NCI-H2171 (cell line): ENCODE measurements around the gene TRPM3.
A peak's percentile ranks its signal among the peaks of the same experiment; 100 is the strongest.

Experiments
- DNase-seq: peaks from one replicate; lab custom pipeline; 2025; lab: John Stamatoyannopoulos, UW

Gene TRPM3

GRCh38 chr9:70511858-70512257, 609.6 kb downstream of the TRPM3 start:
- no peak for DNase-seq

GRCh38 chr9:70510157-70510770, 611.2 kb downstream of the TRPM3 start:
- peak; percentile 5 for DNase-seq

DNA sequence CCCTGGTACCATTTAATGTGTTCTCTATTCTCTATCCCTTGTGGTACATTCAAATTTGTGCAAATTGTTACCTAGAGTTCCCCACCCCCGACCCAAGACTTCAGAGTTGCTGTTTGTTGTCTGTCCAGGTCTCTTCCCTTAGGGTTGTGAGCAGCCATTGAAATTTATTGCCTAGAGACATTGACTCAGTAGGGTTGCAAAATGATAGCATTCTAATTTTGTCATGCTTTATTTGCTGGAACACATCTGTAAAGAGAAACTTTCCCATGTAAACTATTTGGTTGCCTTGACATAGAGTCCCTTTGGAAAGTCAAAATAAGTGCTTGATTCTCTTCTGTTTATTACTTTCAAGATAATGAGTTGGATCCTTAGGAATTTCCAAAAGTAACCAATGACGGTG, 615.3 kb downstream of the TRPM3 start:
- DNase-seq = no peak

DNA sequence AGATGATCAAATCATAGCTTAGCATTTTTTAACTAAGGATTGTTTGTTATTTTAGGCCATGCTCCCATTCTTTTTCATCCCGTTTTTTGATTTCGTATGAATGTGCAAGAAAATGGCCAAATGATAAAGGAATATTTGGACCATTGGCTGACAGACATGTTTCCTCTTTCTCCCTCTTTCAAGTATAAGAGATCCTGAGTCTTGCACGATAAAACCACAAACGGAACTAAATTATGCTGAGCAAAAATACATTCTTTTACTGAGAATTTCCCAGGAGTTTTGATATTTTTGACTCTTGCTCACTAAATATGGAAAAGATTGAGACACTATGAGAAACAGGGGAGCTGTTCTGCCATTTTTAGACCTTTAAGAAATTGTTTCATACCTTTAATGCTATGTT, 616.6 kb downstream of the TRPM3 start:
- no peak for DNase-seq

DNA sequence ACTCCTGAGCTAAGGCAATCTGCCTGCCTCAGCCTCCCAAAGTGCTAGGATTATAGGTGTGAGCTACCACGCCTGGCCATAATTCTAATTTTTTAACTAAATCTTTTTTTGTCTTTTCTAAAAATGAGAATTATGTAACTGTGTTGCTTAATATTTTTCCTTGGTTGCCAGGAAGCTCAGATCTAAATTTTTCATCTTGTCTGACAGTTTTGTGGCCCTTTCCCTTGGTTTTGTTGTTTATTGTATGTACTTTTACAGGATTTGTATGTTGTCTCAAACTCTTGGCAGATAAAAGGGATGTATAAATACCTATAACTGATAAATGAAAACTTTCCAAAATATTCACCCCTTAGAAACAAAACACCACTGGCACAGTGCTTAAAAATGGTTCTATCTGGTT, 618.7 kb downstream of the TRPM3 start:
- no peak for DNase-seq

GRCh38 chr9:70500793-70501192, 620.6 kb downstream of the TRPM3 start:
- DNase-seq = no peak

GRCh38 chr9:70499621-70500020, 621.8 kb downstream of the TRPM3 start:
- no peak for DNase-seq

GRCh38 chr9:70498866-70499265, 622.6 kb downstream of the TRPM3 start:
- DNase-seq = no peak

DNA sequence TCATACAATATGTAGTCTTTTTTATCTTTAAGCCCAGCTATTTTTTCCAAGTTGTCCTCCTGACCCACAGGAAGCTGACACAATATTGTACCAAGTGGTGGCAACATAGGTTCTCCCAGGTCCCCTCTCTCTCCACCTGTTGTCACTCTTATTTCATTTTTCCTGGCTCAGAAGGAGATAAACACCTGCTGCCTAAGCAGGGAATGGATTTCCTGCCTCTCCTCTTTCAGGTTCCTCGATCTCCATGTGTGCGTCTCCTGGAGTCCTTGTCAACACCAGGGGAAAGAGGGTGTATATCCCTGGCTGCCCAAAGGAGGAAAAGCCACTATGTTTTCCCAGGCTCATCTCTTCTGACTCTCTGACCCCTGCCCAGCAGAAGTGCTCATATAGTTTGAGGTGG, 625.2 kb downstream of the TRPM3 start:
- DNase-seq = no peak

DNA sequence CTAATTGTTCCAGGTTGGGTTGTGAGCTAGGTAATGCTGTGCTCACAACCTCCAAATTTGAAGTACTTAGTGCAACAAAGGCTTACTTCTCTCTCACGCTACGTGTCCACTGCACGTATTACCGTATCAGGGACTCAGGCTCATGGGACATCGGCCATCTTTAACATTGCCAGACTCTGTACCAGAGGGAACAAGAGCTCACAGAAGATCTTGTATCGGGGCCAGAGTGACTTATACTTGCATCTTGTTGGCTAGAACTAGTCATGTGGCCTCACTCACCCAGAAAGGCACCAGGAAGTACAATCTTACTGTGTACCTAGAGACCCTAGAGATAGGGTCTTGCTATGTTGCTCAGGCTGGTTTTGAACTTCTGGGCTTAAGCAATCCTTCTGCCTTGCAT, 625.9 kb downstream of the TRPM3 start:
- no peak for DNase-seq

DNA sequence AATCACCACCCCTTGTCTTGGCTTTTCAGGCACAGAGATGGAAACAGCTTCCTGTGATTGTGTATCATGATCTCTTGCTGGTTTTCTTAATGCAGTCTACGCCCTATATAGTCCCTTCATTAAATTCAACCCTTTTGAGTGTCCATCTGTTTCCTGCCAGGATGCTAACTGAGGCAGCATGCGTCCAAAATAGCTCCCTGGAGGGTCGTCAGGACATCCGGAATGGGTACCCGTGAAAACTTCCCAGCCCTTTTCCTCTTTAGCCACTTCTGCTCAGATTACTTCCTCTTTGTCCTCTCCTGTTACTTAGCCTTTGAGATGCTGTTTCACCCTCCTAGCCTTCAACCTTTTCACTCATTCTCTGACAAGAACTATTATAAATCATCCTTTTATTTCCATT, 627.2 kb downstream of the TRPM3 start:
- DNase-seq = no peak

DNA sequence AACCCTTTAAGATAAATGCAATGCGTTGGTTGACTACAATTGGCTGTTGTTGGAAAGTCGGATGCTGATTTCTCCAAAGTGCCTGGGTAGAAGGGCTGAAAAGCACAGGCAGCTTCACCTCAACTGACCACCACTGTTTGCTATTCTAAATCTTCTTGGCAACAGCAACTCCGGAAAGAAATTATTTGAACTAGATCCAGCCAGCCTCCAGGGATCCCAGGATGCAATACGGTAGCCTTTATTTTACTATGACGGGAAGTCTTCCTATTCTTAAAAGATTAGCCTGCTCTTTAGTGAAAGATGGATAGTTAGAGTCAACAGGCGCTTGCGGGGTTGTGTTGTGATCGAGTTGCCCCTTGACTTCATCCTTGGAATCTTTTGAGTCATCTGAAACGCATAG, 628.4 kb downstream of the TRPM3 start:
- DNase-seq = no peak

DNA sequence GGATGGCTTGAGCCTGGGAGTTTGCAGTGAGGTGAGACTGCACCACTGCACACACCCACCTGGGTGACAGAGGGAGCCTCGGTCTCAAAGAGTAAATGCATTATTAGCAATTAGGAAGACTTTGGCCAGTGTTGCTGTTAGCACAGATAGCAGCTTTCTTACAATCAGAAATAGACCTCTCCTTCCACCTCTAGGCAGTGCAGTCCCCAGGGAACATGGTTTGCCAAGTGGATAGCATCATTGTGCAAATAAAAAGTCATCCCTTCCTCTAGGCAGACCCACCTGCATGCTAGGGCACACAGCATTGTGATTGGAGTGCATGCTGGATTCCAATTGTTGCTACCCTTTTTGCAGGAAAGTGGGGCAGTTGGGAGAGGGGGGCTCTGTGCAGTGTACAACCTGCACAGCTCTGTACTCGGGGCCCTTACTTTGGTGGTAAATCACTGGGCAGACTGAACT, 629.1 kb downstream of the TRPM3 start:
- peak; percentile 45 for DNase-seq

- no peak for DNase-seq
Observed at GRCh38 chr9:70491426-70492318, 629.7 kb downstream of the TRPM3 start.

DNA sequence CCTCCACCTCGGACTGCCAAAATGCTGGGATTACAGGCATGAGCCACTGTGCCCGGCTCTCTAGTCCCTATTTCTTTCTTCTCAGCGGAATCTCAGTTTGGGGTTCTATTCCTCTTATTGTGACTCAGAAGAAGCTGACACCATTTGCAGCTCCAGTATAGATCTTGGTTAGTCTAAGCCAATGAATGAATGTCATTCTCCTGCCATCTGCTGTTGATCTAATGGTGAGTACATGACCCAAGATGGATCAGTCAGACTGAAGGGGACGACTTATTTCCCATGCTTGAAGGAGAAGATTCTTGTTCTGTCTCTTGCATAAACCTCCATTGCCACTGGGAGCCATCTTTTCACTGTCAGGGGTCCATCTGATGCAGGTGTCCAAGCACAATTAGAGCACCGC, 630.9 kb downstream of the TRPM3 start:
- DNase-seq = no peak

DNA sequence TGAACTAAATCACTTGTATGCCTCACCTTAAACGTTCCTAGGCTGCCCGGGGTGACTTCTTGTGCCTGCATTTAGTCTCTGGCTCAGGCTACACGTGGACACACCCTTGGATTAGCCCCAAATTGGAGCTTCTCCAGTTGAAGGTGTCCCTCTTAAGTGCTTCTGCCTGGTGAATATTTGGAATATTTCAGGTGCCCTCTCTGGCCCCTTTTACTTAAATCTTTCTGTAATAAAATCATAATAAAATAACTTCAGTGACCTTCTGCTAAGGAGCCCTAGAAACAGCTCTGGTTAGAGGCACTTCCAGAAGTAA, 632.7 kb downstream of the TRPM3 start:
- no peak for DNase-seq

- no peak for DNase-seq
Observed at GRCh38 chr9:70488098-70488792, 633.2 kb downstream of the TRPM3 start.

DNA sequence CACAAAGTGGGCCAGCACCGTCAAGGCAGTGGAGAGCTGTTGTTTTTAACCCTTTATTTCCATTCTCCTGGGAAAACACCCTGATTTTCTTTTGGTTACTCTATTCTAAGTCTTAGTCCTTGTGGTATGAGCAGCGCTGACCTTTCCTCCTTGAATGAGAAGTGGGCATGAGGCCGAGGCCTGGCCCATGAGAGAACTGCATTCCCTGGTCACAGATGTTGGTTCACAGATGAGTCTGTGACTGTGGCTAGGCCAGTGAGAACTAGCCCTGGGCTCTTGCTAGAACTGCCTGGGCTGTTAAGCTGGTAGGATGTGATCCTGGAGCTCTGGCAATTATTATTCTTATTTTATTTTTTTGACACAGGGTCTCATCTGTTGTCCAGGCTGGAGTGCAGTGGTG, 635.3 kb downstream of the TRPM3 start:
- DNase-seq = no peak

DNA sequence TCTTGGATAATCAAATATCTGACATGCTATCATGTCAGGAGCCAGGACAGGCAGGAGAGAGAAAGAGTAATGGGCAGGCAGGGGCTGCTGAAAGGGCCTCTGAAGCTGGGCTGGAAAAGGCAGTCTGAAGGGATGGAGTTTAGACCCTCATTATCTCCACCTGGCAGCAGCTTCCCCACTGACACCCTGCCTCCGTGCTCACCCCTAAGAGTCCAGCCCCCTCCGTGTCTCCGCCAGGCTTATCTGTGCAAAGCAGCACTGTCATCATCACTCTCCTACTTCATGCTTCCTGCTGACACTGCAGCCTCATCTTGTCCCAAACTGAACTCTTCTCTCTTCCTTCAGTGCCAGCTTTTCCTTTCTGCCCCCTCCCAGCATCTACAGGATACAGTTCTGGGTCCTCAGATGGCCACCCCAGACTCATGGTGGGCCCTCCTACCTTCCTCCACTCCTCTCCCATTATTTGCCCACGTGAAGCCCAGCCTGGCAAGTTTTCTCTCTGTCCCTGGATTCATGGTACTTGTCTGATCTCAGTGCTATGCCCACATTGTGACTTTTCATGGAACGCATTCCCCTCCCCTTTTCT, 636.1 kb downstream of the TRPM3 start:
- no peak for DNase-seq

DNA sequence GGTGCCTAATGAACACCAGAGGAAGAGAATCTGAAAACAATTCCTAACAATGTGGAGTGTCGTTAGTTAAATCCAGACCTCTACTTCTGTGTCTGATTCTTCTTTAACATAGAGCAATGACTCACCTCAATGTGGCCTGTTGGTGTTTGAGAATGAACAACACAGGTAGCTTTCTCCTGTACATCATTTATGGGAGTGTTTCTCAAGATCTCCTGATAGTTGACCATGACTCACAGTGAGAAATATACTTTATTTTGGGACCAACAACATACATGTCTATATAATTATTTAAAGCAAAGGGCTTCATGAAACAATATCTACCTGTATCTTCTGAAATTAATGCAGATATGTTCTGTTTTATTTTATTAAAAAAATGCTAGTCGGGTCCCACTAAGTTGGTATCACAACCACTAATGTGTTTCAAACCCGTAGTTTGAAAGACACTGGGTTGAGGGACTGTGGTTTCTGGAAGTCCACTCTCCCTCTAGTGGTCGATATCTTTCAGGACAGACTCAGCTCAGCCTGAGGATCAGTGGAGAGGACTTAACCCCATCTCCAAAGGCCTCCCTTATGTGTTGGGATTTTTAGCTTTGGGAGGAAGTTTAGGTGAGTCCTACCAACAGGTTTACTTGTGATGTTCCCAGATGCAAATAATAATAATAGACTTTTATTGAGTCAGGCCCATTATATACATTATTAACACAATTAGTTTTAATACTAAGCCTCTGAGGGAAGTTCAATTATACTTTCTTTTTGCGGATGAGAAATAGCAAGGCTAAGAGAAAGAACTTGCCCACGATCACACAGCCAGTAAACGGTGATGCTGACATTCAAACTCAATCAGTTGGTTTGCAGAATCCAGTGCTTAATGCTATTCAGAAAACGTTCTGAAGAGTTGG, 636.9 kb downstream of the TRPM3 start:
- no peak for DNase-seq

DNA sequence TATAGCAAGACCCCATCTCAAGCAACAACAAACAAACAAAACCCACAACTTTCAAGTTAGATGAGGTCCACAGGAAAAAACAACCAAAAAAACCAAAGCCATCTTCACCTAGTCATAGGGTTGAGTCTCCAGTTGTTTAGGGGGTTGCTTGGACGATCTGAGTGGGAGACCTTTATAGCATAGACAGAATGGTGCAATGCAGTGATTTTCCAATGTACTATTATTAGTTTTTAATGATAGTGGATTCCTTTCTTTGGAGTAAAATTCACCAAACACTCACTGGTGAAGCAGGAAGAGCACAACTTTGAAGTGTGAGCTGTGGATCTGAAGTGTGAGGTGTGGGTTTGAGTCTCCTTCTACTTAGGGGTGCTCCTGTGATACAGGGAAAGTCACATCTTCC, 640.0 kb downstream of the TRPM3 start:
- DNase-seq = no peak
